HG02938 (cell line): ENCODE results near the gene MED25.

Experiments
- ATAC-seq: cut with Tn5 transposase; IDR thresholded peaks from one replicate; pipeline ENCODE4 v1.9.1; 2021; ENCODE audit warnings: mild to moderate bottlenecking, moderate library complexity; ENCODE audit not compliant: unreplicated experiment

Gene MED25

DNA sequence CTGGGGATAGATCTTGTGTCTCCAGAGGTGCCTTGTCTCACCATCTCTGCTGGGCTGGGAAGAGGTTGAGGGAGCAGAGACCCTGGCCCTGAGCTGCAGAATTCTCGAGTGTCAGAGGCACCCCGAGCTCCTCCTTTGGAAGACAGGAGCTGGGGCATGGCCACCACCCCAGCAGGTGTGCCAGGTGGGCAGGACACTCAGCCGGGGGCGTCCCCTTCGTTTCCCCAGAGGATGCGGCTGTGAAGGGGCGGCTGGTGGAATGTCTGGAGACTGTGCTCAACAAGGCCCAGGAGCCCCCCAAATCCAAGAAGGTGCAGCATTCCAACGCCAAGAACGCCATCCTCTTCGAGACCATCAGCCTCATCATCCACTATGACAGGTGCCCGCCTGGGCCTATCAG is 19.5 kb upstream of the MED25 start:
- ATAC-seq = no peak

GRCh38 chr19:49799271-49799797 is 18.8 kb upstream of the MED25 start:
- ATAC-seq = no peak

GRCh38 chr19:49799798-49800376 is 18.2 kb upstream of the MED25 start:
- no peak for ATAC-seq

DNA sequence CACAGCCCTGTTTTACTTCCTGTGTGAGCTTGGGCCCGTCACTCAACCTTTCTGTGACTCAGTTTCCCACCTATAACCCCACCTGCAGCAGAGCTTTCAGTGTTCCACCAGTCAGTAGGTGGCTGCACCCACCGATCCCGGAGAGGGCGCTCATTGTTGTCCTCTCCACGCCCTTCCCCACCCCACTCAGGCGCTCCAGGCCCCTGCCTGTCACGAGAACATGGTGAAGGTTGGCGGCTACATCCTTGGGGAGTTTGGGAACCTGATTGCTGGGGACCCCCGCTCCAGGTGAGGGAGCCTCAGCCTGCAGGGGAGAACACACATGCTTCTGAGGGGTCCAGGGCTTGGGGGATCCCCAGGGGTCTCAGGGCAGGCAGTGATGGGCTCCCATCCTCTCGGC is 17.3 kb upstream of the MED25 start:
- ATAC-seq = no peak

DNA sequence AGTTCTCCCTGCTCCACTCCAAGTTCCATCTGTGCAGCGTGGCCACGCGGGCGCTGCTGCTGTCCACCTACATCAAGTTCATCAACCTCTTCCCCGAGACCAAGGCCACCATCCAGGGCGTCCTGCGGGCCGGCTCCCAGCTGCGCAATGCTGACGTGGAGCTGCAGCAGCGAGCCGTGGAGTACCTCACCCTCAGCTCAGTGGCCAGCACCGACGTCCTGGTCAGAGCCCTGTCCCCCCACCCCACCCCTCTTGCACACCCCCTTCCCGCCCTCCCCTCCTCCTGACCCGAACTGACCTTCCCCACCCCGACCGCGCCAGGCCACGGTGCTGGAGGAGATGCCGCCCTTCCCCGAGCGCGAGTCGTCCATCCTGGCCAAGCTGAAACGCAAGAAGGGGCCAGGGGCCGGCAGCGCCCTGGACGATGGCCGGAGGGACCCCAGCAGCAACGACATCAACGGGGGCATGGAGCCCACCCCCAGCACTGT is 16.6 kb upstream of the MED25 start:
- no peak for ATAC-seq

DNA sequence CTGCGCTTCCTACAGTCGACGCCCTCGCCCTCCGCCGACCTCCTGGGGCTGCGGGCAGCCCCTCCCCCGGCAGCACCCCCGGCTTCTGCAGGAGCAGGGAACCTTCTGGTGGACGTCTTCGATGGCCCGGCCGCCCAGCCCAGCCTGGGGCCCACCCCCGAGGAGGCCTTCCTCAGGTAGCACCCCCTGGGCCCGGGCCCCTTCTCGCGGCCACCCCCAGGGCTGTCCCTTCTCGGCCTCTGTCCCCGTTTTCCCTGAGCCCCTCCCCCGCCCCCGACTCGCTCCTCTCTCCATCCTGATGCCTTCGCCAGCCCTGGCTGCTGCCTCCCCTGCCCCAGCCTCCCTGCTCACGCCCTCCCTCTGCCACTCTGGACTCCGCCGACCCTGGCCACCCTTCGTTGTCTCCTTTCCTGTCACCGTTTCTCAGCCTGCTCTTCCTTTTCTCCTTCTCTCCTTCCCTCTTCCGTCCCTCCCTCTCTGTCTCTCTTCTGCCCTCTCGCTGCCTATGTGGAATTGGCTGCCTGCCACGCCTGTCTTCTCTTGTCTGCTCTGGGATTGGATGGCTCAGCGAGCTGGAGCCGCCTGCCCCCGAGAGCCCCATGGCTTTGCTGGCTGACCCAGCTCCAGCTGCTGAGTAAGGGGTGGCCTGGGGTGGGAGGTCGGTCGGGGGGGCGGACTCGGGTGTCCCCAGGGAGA is 16.0 kb upstream of the MED25 start:
- ATAC-seq = no peak

DNA sequence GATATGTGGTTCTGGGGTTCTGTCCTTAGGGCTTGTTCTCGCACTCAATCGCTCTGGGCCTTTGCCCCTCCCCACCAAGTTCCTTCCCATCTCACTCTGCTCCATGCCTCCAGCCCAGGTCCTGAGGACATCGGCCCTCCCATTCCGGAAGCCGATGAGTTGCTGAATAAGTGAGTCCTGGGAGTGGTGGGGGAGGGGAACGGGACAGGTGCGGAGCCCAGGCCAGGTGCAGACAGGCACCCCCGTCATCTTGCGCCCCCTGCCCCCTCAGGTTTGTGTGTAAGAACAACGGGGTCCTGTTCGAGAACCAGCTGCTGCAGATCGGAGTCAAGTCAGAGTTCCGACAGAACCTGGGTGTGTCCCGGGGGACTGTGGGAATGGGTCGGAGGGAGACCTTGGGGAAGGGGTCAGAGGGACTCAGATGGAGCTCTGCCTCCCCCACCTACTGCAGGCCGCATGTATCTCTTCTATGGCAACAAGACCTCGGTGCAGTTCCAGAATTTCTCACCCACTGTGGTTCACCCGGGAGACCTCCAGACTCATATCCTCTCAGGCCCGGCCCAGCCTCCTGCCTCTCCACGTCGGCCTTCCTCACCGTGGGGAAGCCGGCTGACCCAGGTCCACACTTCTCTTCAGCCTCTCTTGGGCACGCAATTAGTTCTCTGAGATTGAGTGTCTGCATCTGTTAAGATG is 15.1 kb upstream of the MED25 start:
- no peak for ATAC-seq

DNA sequence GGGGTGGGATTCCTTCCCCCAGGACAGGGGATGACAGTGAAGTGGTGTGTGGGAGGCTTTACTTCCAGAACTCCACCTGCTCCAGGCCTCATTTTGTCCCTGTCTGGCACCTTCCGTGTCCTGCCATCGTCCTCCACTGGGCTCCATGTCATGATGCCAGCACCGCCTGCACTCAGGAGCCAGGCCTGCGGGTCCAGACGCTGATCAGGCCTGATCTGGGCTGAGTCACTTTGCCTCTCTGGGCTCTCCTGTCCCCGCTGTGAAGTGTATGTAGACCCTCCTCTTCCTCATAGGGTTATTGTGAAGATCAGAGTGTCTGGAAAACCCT is 14.6 kb upstream of the MED25 start:
- ATAC-seq = no peak

- no peak for ATAC-seq
These were observed 12.1 kb upstream of the MED25 start for GRCh38 chr19:49805822-49806619.

DNA sequence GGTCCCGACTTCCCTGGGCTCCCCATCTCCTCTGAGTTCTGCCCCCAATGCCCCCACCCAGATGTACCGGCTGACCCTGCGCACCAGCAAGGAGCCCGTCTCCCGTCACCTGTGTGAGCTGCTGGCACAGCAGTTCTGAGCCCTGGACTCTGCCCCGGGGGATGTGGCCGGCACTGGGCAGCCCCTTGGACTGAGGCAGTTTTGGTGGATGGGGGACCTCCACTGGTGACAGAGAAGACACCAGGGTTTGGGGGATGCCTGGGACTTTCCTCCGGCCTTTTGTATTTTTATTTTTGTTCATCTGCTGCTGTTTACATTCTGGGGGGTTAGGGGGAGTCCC is 11.5 kb upstream of the MED25 start:
- ATAC-seq = no peak

DNA sequence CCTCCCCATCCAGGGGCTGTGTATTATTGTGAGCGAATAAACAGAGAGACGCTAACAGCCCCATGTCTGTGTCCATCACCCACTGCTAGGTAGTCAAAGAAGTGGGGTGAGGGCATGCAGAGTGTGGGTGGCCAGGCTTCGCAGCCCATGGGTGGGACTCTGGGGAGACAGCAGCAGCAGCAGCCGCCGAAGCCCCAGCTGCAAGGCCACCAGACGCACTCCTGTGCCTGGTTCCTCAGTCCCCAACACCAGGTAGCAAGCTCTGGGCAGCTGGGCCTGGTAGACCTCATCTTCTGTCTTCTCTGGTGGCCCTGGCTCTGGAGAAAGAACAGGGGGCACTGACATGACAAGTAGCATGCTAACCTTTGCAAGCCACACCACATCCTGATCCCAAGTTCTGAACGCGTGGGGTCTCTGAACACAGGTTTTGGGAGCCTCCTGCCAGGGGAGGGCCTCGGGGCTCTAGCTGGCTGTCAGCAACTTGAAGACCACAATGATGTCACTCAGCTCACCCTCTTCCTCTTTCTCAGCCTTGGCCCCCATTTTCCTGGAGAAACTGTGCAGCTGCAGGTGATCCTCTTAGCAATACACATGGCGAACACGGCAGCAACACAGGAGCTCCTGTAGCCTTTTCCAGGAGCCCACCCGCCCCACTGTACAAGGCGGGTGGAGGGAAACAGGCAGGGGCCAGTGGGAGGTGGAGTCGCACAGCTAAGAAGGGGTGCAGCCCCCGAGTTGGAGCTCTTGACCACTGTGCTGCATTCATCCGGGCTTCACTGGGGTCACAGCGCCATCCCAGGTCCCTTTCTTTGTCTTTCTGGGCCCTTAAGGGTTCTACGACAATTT is 10.8 kb upstream of the MED25 start:
- no peak for ATAC-seq

- no peak for ATAC-seq
These were observed 10.0 kb upstream of the MED25 start for GRCh38 chr19:49807904-49808675.

GRCh38 chr19:49808711-49809159 is 9.4 kb upstream of the MED25 start:
- no peak for ATAC-seq

DNA sequence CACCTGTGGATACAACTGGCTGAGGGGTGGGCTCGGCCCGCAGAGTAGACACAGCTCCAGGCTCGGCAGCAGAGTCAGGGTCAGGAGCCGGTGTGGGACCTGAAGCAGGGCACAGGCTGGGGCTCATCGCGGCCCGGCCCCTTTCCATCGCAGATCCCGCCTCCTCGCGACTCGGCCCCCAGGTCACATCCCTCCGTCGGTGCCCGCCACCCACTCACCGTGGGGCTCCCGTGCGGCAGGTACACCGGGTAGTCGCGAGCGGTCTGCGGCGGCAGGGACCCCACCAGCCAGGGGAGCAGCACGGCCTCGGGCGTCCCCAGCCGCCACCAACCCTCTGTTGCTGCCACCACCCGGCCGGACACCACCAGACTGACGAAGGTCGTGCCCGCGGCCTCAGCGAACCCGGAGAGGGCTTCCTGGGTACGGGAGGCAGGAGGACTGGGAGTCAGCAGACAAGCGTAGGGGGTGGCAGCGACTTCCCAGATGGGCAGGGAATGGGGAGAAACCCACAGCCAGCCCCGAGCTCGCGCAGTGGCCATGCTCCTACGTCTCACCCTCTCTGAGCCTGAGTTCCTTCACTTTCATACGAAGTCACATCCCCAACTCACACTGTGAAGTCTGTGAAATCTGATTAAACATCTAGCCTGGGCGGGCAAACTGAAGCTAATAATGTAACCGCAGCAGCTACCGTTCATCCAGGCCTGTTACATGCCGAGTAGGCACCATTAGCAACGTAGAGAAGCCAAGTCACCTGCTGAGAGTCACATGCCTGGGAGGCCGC is 8.7 kb upstream of the MED25 start:
- ATAC-seq = no peak

DNA sequence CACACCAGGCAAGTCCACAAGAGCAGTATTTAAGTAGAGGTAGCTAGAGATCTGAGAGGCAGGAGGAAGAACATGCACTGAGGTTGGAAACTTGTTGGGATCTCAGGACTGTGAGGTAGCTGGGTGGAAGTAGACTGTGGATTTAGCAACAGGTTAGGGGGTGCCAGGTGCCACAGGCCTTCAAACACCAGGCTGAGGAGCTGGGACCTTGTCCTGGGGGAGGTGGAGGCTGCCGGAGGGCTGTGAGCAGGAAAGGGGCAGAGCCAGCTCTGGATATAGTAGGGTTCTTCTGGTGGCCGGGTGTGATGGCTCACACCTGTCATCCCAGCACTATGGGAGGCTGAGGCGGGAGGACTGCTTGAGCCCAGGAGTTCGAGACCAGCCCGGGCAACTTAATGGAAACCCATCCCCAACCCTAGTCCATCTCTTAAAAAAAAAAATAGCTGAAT is 8.1 kb upstream of the MED25 start:
- no peak for ATAC-seq

GRCh38 chr19:49811328-49811727 is 6.8 kb upstream of the MED25 start:
- ATAC-seq = no peak

- no peak for ATAC-seq
These were observed 5.6 kb upstream of the MED25 start for GRCh38 chr19:49812452-49812996.
